Activated CD4-positive, alpha-beta T cell treated with anti-CD3 and anti-CD28 coated beads, Interleukin-10, Interleukin-2, amounts not matched to agents 100 ng/mL and 50 ng/mL, durations not matched to agents 16 hours and 8 hours (primary cell): ENCODE data around the gene MAN1C1.
A peak's percentile ranks its signal among the peaks of the same experiment; 100 is the strongest.
"Not testable (repeated sequence)": the region's sequence is repeated elsewhere in the genome, so short reads cannot be mapped to it uniquely, and the experiment has no call there.

ENCODE experiments used
- DNase-seq: peaks from one replicate; pipeline ENCODE4 v3.0.0-alpha.2; 2020

MAN1C1 gene

GRCh38 chr1:25583519-25584370 lies 32.8 kb upstream of the MAN1C1 start:
- no peak for DNase-seq

GRCh38 chr1:25586181-25586588 lies 30.4 kb upstream of the MAN1C1 start:
- DNase-seq: no peak

DNA sequence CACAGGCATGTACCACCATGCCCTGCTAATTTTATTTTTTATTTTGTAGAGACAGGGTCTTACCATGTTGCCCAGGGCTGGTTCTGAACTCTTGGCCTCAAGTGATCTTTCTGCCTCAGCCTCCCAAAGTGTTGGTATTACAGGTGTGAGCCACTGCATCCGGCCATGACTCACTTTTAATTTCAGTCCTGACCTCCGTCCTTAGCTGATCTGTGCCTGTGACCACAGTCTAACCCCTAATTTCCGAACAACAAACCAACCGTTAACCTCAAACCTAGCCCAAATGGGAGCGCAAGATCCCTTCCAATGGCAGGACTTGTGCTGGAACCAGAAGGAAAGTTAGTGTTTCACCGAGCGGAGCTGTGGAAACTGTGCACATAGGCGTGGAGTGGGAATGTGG lies 29.3 kb upstream of the MAN1C1 start:
- DNase-seq: peak; percentile 35

GRCh38 chr1:25588224-25588623 lies 28.4 kb upstream of the MAN1C1 start:
- not testable (repeated sequence) for DNase-seq

DNA sequence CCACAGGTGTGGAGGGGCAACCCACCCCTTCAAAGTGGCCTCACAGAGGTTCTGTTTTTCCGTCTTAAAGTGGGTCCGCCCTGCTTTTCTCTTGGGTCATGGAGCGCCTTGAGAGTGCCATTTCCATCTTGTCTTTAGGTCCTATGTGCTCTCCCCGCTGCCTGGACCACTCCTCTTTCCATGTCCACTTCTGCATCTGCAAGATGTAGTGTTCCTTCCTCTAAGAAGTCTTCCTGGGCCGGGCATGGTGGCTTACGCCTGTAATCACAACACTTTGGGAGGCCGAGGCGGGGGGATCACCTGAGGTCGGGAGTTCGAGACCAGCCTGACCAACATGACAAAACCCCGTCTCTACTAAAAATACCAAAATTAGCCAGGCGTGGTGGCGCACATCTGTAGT lies 27.8 kb upstream of the MAN1C1 start:
- not testable (repeated sequence) for DNase-seq

DNA sequence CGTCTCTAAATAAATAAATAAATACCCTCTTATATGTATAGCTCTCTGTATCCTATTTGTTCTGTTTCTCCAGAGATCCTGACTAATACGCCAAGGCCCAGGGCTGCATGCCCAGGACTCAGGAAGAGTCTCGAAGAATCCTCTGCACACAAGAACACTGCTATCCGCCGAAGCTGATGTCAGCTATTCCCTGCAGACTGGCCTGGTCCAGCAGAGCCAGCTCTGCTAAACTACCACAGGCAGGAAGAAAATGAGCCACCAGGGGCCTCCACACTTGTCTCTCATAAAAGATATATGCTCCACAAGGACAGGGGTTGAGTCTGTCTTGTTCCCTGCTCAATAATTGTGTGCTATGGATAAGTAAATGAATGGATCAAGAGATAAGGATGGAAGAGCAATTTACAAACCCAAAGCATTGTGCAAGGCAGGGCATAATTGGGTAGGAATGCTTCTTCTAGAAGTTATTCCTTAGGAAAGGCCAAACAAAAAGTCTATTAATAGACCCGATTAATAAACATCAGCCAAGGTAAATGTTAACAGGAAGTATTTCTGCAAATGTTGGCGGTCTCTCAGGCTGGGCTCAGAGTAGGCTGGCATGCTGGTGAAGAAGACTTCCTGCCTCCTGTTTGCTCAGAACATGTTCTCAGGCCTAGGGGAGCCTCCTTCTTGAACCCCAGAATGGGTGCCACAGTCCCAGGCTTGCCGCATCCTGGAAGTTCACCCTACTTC lies 26.3 kb upstream of the MAN1C1 start:
- DNase-seq: no peak

GRCh38 chr1:25593861-25594260 lies 22.7 kb upstream of the MAN1C1 start:
- DNase-seq: no peak

- no peak for DNase-seq
These were observed 21.6 kb upstream of the MAN1C1 start for GRCh38 chr1:25594971-25595370.

DNA sequence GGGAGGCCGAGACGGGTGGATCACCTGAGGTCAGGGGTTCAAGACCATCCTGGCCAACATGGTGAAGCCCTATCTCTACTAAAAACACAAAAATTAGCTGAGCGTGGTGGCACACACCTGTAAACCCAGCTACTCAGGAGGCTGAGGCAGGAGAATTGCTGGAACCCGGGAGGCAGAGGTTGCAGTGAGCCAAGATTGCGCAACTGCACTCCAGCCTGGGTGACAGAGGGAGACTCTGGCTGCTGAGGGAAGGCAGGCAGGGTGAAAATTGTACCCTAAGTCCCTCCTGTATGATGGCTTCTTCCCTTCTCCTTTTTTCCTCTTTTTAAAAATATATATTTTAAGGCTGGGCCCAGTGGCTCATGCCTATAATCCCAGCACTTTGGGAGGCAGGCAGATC lies 19.9 kb upstream of the MAN1C1 start:
- not testable (repeated sequence) for DNase-seq

DNA sequence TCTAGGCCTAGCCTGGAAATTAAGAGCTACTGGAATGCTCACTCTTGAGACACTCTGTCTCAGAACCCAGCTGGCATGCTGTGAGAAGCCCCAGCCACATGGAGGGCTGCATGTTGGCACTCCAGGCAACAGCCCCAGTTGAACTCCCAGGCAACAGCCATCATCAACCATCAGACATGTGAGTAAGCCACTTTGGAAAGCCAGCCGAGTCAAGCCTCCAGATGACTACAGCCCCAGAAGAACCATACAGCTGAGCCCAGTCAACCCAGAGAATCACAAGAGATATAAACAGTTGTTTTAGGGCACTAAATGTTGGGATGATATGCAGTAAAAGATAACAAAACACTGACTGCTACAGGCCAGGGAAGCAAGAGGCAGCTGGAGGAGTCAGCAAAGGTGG lies 17.7 kb upstream of the MAN1C1 start:
- no peak for DNase-seq

- no peak for DNase-seq
These were observed 16.5 kb upstream of the MAN1C1 start for GRCh38 chr1:25599969-25600610.

DNA sequence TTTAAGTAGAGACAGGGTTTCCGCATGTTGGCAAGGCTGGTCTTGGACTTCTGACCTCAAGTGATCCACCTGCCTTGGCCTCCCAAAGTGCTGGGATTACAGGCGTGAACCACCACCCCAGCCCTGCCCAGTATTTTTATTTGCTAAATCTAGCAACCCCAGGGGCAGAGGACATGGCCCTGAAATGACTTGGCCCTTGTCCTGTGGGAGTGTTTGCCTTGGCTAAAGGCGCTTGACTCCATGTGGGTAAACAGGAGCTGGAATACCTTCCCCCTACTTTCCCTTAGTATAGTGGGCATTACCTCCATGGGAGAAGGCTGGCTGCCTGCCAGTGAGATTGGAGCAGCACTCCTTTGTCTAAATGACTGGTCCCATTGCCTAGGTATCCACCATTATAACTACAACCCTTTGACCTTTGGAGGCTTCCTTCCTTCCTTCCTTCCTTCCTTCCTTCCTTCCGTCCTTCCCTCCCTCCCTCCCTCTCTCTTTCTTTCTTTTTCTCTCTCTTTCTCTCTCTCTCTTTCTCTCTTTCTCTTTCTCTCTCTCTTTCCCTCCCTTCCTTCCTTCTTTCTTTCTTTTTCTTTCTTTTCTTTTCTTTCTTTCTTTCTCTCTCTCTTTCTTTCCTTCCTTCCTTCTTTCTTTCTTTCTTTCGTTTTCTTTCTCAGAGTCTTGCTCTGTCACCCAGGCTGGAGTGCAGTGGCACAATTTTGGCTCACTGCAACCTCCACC lies 15.5 kb upstream of the MAN1C1 start:
- not testable (repeated sequence) for DNase-seq

DNA sequence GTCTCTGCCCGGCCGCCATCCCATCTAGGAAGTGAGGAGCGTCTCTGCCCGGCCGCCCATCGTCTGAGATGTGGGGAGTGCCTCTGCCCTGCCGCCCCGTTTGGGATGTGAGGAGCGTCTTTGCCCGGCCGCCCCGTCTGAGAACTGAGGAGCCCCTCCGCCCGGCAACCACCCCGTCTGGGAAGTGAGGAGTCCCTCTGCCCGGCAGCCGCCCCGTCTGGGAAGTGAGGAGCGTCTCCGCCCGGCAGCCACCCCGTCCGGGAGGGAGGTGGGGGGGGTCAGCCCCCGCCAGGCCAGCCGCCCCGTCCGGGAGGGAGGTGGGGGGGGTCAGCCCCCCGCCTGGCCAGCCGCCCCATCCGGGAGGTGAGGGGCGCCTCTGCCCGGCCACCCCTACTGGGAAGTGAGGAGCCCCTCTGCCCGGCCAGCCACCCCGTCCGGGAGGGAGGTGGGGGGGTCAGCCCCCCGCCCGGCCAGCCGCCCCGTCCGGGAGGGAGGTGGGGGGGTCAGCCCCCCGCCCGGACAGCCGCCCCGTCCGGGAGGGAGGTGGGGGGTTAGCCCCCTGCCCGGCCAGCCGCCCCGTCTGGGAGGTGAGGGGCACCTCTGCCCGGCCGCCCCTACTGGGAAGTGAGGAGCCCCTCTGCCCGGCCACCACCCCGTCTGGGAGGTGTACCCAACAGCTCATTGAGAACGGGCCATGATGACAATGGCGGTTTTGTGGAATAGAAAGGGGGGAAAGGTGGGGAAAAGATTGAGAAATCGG lies 12.6 kb upstream of the MAN1C1 start:
- DNase-seq: not testable (repeated sequence)

DNA sequence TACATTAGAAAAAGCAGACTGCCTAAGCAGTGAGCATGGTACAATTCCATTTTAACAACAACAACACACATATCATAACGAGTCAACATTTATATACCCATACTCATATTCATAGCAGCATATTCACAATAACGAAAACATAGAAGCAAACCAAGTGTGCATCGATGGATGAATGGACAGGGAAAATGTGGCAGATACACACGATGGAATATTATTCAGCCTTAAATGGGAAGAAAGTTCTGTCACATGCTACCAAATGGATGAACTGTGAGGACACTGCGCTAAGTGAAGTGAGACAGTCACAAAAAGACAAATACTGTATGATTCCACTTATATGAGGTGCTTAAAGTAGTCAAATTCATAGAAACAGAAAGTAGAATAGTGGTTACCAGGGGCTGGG lies 9.5 kb upstream of the MAN1C1 start:
- DNase-seq: no peak

DNA sequence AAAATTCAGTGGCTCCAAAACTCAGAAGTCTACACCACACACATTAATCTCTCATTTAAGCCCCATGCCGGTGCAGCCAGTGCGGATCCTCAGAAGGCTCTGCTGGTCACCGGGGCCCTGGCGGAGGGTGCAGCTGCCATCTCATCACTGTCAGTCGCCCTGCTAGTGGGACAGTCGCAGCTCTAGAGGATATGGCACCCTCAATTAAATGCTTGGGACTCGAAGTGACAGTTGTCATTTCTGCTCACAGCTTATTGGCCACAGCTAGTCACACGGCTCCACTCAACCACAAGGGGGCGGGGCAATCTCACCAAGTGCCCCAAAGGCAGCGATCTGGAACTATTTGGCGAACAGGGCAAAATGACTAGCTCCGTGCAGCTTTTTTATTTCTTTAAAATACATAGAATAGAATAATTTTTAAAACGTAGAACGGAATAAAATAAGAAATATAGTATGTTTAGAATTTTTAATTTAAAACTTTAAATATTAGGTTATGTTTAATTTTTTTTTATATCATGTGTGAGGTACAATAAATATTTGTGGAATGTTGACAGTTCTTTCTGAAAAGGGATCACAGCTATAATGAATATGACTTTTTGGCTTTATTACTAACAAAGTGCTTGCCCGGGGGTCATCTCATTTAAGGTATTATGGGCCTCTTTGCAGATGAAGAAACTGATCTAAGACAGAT lies 8.0 kb upstream of the MAN1C1 start:
- DNase-seq: peak; percentile 86

DNA sequence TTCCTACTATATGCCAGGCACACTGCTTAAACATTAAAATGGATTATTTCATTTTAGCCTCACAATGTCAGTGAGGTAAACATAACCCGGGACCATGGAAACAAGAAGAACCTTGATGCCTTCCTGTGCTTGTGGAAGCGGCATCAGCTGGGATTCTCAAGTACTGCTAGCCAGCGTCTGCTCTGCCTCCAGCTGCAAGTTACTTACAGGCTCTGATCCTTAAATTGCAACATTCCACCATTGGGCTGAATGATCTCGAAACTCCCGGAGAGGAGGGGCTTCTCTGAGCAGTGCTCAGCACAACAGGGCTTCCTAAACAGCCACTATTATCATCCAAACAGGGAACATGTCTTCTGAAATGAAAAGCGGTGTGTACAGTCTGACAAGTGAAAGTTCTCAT lies 6.7 kb upstream of the MAN1C1 start:
- DNase-seq: no peak

GRCh38 chr1:25610822-25611630 lies 5.6 kb upstream of the MAN1C1 start:
- no peak for DNase-seq

- no peak for DNase-seq
These were observed 4.7 kb upstream of the MAN1C1 start for GRCh38 chr1:25611843-25612242.

GRCh38 chr1:25612421-25612820 lies 4.2 kb upstream of the MAN1C1 start:
- DNase-seq: no peak

DNA sequence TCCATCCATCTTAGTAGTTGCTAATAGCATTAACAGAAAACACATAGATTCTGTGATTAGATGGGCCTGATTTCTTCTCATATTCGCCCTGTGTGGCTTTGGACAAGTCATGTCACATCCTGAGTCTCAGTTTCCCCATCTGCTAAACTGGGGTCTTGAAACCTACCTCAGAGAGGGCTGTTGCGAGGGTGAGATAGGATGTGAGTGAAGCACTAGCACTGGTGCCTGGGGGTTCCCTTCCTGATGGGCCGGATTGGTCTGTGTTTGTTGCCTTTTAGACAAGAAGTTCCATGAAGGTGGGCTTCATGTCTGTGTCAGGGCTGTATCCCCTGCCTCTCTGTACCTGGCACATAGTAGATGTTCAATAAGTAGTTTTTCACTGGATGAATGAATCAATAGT lies 3.5 kb upstream of the MAN1C1 start:
- DNase-seq: no peak
